Suprapubic skin (tissue), 3 donors: ENCODE measurements around the gene PLA2G4E.

ENCODE experiments used
- POLR2AphosphoS5 ChIP-seq, 3 donors: sonication (generic); formaldehyde crosslinking; IDR thresholded peaks; one replicate each; pipeline ENCODE4 v1.6.1; 2017; ENCODE audit warnings: antibody characterized with exemption in 3 of 3
- TF ChIP-seq, protein P1 (sequence below), 2 donors: fragments of 200-600 bp in 1 of 2; fragments of 450-650 bp in 1 of 2; sonication (generic) in 1 of 2; IDR thresholded peaks; one replicate each; pipeline ENCODE4 v1.5.1; 2016 to 2019; ENCODE audit warnings: antibody characterized with exemption in 2 of 2, mild to moderate bottlenecking in 1 of 2, moderate library complexity in 1 of 2

- TF ChIP-seq, protein P1, sequence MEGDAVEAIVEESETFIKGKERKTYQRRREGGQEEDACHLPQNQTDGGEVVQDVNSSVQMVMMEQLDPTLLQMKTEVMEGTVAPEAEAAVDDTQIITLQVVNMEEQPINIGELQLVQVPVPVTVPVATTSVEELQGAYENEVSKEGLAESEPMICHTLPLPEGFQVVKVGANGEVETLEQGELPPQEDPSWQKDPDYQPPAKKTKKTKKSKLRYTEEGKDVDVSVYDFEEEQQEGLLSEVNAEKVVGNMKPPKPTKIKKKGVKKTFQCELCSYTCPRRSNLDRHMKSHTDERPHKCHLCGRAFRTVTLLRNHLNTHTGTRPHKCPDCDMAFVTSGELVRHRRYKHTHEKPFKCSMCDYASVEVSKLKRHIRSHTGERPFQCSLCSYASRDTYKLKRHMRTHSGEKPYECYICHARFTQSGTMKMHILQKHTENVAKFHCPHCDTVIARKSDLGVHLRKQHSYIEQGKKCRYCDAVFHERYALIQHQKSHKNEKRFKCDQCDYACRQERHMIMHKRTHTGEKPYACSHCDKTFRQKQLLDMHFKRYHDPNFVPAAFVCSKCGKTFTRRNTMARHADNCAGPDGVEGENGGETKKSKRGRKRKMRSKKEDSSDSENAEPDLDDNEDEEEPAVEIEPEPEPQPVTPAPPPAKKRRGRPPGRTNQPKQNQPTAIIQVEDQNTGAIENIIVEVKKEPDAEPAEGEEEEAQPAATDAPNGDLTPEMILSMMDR (IDR thresholded peaks at IDR 0.05), result no peak
- no peak for TF ChIP-seq POLR2AphosphoS5 (IDR thresholded peaks at IDR 0.05)
Measured at GRCh38 chr15:41990691-41991090, 30.2 kb downstream of the PLA2G4E start.
